Liver (tissue), 9 donors: ENCODE measurements around the gene LPCAT1. TPM values are rescaled to one million over a fixed set of nuclear protein-coding genes. Genes with fewer than 3 reads are reported as not detected.
"Not testable (repeated sequence)": the region's sequence is repeated elsewhere in the genome, so short reads cannot be mapped to it uniquely, and the experiment has no call there.

Experiments
- DNase-seq: peaks from one replicate; pipeline ENCODE4 v3.0.0-alpha.2; 2017; ENCODE audit warnings: low spot score
- H3K27ac ChIP-seq, 2 donors: one replicate each; pipeline ENCODE4 v1.7.0; 2013; ENCODE audit warnings: inconsistent platforms in 2 of 2, low read length in 2 of 2, control low read depth in 1 of 2, low read depth in 1 of 2, mild to moderate bottlenecking in 1 of 2
- H3K27me3 ChIP-seq, 4 donors: one replicate each; pipeline versions ENCODE4 v1.6.1 to v1.7.0; 2013; ENCODE audit warnings: low read length in 3 of 4, inconsistent platforms in 1 of 4, mild to moderate bottlenecking in 1 of 4, moderate library complexity in 1 of 4; ENCODE audit not compliant: control insufficient read depth in 4 of 4, insufficient read depth in 4 of 4
- H3K36me3 ChIP-seq, 4 donors: one replicate each; pipeline versions ENCODE4 v1.6.1 to v1.7.0; 2013; ENCODE audit warnings: low read length in 3 of 4, mild to moderate bottlenecking in 3 of 4, low read depth in 1 of 4, moderate library complexity in 1 of 4; ENCODE audit not compliant: control insufficient read depth in 4 of 4, insufficient read depth in 3 of 4
- H3K4me1 ChIP-seq, 4 donors: one replicate each; pipeline versions ENCODE4 v1.6.1 to v1.7.0; 2013; ENCODE audit warnings: low read length in 3 of 4, mild to moderate bottlenecking in 3 of 4, moderate library complexity in 1 of 4; ENCODE audit not compliant: control insufficient read depth in 4 of 4, insufficient read depth in 4 of 4
- H3K4me3 ChIP-seq, 3 donors: one replicate each; pipeline versions ENCODE4 v1.6.1 to v1.7.0; 2013; ENCODE audit warnings: low read length in 3 of 3, control low read depth in 1 of 3, low read depth in 1 of 3, mild to moderate bottlenecking in 1 of 3
- H3K9ac ChIP-seq, 2 donors: one replicate each; pipeline ENCODE4 v1.7.0; 2013; ENCODE audit warnings: low read length in 2 of 2, mild to moderate bottlenecking in 2 of 2, moderate library complexity in 2 of 2, control low read depth in 1 of 2, low read depth in 1 of 2
- H3K9me3 ChIP-seq, 4 donors: one replicate each; pipeline versions ENCODE4 v1.6.1 to v1.7.0; 2013; ENCODE audit warnings: low read length in 3 of 4; ENCODE audit not compliant: control insufficient read depth in 4 of 4
- EGR1 ChIP-seq, 2 donors: IDR thresholded peaks; 2 replicates each; pipeline ENCODE4 v1.6.1; 2016 to 2018; ENCODE audit warnings: antibody characterized with exemption in 2 of 2, low read depth in 2 of 2
- FOXA1 ChIP-seq: IDR thresholded peaks from 2 replicates; pipeline ENCODE4 v1.6.1; 2016; ENCODE audit warnings: antibody characterized with exemption
- FOXA2 ChIP-seq: IDR thresholded peaks from 2 replicates; pipeline ENCODE4 v1.6.1; 2016; ENCODE audit warnings: antibody characterized with exemption
- GABPA ChIP-seq, 2 donors: IDR thresholded peaks in 1 of 2; conservative IDR thresholded peaks in 1 of 2; 2 replicates each; pipeline ENCODE4 v1.6.1; 2016; ENCODE audit warnings: antibody characterized with exemption in 2 of 2, mild to moderate bottlenecking in 1 of 2, moderate library complexity in 1 of 2
- HNF4A ChIP-seq, 2 donors: conservative IDR thresholded peaks; 2 replicates each; pipeline ENCODE4 v1.6.1; 2016; ENCODE audit warnings: antibody characterized with exemption in 2 of 2, mild to moderate bottlenecking in 2 of 2
- HNF4G ChIP-seq: IDR thresholded peaks from 2 replicates; pipeline ENCODE4 v1.6.1; 2016; ENCODE audit warnings: antibody characterized with exemption
- NR2F2 ChIP-seq: IDR thresholded peaks from 2 replicates; pipeline ENCODE4 v1.6.1; 2016; ENCODE audit warnings: antibody characterized with exemption
- RAD21 ChIP-seq, 2 donors: IDR thresholded peaks; 2 replicates each; pipeline ENCODE4 v1.6.1; 2016; ENCODE audit warnings: antibody characterized with exemption in 2 of 2, mild to moderate bottlenecking in 2 of 2
- RXRA ChIP-seq, 2 donors: IDR thresholded peaks; 2 replicates each; pipeline ENCODE4 v1.6.1; 2017 to 2018; ENCODE audit warnings: antibody characterized with exemption in 2 of 2, mild to moderate bottlenecking in 1 of 2
- SP1 ChIP-seq: IDR thresholded peaks from 2 replicates; pipeline ENCODE4 v1.6.1; 2018; ENCODE audit warnings: antibody characterized with exemption, mild to moderate bottlenecking
- TAF1 ChIP-seq: conservative IDR thresholded peaks from 2 replicates; pipeline ENCODE4 v1.6.1; 2016; ENCODE audit warnings: antibody characterized with exemption, mild to moderate bottlenecking
- YY1 ChIP-seq: IDR thresholded peaks from 2 replicates; pipeline ENCODE4 v1.6.1; 2016; ENCODE audit warnings: antibody characterized with exemption, mild to moderate bottlenecking
- WGBS: extraction: QIAGEN DNeasy Blood & Tissue Kit; methylation state at CpG from one replicate; pipeline ENCODE4 v1.1.7; 2013; 5-methylcytosine and 5-hydroxymethylcytosine counted together
- polyA plus RNA-seq, 2 donors: library from polyadenylated mRNA; stranded (reverse) in 1 of 2; unstranded in 1 of 2; fragments of 200-250 nt in 1 of 2; fragments of >200 nt in 1 of 2; fragmentation: Nextera tagmentation in 1 of 2; extraction: Ambion mirVana in 1 of 2; gene quantifications; one replicate each; pipeline versions ENCODE4 v1.2.1 to v1.2.3, GENCODE V29; 2013 to 2015
- total RNA-seq, 2 donors: library from RNA; depleted of rRNA; stranded (reverse); fragments of >200 nt; gene quantifications; one replicate each; pipeline ENCODE4 v1.2.3, GENCODE V29; 2014
- TF ChIP-seq, protein P1 (sequence below): IDR thresholded peaks from 2 replicates; pipeline ENCODE4 v1.6.1; 2016; ENCODE audit warnings: antibody characterized with exemption
- TF ChIP-seq, protein P2 (sequence below): IDR thresholded peaks from 2 replicates; pipeline ENCODE4 v1.6.1; 2016; ENCODE audit warnings: antibody characterized with exemption
- TF ChIP-seq, protein P3 (sequence below): fragments of 150-350 bp; IDR thresholded peaks from 2 replicates; pipeline ENCODE4 v1.5.1; 2017; ENCODE audit warnings: improper control_type of control experiment, low read depth, low read length; ENCODE audit not compliant: missing input control
- TF ChIP-seq, protein P4 (sequence below): IDR thresholded peaks from 2 replicates; pipeline ENCODE4 v1.6.1; 2016; ENCODE audit warnings: antibody characterized with exemption
- donor health status: healthy.
- donor health status: healthy.
- donor health status: healthy.
- donor health status: healthy.
- donor health status: healthy.

The LPCAT1 gene
- total and polyA plus RNA-seq, 4 donors: 1.5 to 12.8 (median 9.9) TPM

- H3K9me3 ChIP-seq: no peaks in the 10 kb centered on the region
- H3K9ac ChIP-seq: no peak overlapping the region
- H3K27me3 ChIP-seq: no peaks in the 10 kb centered on the region
- no peaks in the 10 kb centered on the region for H3K4me1 ChIP-seq
- H3K27ac ChIP-seq: no peak overlapping the region
- no peaks in the 10 kb centered on the region for H3K36me3 ChIP-seq
- no peak overlapping the region for H3K4me3 ChIP-seq
- 82% methylated on average over 10 of the region's 10 CpGs for WGBS
- DNase-seq: no peak
- TF ChIP-seq NR2F2: no peak
These were observed 37.7 kb upstream of the LPCAT1 start for GRCh38 chr5:1561402-1561929.

DNA sequence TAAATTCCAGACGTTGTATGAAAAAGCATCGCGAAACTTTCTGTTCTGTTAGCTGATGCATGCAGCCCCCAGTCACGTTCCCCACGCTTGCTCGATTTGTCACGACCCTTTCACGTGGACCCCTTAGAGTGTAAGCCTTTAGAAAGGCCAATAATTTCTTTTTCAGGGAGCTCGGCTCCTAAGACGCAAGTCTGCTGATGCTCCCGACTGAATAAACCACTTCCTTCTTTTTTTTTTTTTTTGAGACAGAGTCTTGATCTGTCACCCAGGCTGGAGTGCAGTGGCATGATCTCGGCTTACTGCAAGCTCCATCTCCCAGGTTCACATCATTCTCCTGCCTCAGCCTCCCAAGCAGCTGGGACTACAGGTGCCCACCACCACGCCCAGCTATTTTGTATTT, 36.7 kb upstream of the LPCAT1 start:
- H3K27ac ChIP-seq, H3K4me1 ChIP-seq, H3K27me3 ChIP-seq, H3K4me3 ChIP-seq, H3K9me3 ChIP-seq, H3K36me3 ChIP-seq, DNase-seq, H3K9ac ChIP-seq: not testable (repeated sequence)
- 86% methylated on average over 13 of the region's 13 CpGs for WGBS

DNA sequence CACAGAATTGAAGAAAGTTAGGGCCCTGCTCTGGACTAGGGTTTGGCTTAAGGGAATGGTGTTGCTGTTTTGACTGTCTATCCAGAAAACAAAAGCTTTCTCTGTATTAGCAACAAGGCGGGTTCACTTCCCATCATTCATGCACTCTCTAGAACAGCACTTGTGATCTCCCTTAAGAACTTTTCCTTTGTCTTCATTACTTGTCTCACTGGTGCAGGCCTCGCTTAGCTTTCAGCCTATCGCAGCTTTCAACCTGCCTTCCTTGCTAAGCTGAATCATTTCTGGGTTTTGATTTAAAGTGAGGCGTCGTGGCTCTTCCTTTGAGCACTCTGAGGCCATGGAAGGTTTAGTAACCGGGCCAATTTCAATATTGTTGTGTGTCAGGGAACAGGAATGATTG, 35.2 kb upstream of the LPCAT1 start:
- no peaks in the 10 kb centered on the region for H3K9me3 ChIP-seq
- 82% methylated on average over 6 of the region's 6 CpGs for WGBS
- no peak for DNase-seq
- H3K9ac ChIP-seq: no peak overlapping the region
- H3K4me3 ChIP-seq: no peak overlapping the region
- no peaks in the 10 kb centered on the region for H3K36me3 ChIP-seq
- no peaks in the 10 kb centered on the region for H3K4me1 ChIP-seq
- H3K27me3 ChIP-seq: no peaks in the 10 kb centered on the region
- TF ChIP-seq HNF4A (conservative IDR thresholded peaks at IDR 0.05) (no peak), NR2F2 (no peak), SP1 (no peak), TAF1 (no peak), HNF4G (no peak), FOXA2 (no peak), FOXA1 (no peak), RXRA (IDR thresholded peaks at IDR 0.05) (no peak), EGR1 (IDR thresholded peaks at IDR 0.05; ENCODE audit: low read depth in 2 of 2) (no peak)
- TF ChIP-seq, protein P1, sequence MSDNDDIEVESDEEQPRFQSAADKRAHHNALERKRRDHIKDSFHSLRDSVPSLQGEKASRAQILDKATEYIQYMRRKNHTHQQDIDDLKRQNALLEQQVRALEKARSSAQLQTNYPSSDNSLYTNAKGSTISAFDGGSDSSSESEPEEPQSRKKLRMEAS: no peak
- TF ChIP-seq, protein P2, sequence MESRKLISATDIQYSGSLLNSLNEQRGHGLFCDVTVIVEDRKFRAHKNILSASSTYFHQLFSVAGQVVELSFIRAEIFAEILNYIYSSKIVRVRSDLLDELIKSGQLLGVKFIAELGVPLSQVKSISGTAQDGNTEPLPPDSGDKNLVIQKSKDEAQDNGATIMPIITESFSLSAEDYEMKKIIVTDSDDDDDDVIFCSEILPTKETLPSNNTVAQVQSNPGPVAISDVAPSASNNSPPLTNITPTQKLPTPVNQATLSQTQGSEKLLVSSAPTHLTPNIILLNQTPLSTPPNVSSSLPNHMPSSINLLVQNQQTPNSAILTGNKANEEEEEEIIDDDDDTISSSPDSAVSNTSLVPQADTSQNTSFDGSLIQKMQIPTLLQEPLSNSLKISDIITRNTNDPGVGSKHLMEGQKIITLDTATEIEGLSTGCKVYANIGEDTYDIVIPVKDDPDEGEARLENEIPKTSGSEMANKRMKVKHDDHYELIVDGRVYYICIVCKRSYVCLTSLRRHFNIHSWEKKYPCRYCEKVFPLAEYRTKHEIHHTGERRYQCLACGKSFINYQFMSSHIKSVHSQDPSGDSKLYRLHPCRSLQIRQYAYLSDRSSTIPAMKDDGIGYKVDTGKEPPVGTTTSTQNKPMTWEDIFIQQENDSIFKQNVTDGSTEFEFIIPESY: no peak
- H3K27ac ChIP-seq: no peak overlapping the region

DNA sequence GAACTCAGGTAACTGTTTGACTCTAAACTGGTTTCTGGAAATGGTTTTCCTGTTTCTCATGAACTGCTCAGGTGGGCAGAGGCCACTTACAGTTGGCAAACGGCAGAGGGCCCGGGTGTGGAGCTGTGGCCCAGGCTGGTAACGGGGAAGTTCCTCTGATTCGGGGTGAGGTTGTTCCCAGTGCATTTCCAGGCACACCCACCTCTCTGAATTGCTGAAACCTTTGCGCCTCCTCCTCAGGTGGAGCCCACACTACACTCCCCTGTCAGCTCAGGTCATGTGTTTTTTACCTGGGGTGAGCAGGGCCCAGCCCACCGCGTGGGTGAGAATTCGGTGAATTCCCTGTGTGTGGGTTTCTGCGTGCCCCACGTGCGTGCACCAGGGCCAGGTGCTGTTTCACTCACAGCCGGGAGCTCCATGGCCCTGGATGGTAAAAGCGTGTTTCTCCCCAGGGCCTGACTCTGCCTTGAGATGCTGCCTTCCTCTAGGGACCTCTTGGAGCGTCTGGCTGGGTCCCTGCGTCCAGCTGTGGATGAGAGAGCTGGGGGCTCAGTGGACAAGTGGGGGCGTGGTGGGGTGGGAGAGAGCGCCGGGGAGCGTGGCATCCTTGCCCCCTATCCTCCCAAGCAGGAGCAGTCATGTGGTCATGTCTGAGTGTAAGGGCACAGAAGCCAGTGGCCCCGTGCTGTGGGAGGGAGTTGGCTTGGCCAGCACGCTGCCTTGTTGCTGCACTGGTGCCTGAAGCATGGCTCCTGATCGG, 33.5 kb upstream of the LPCAT1 start:
- Histone ChIP-seq H3K36me3 (no peaks in the 10 kb centered on the region), H3K9ac (no peak overlapping the region), H3K27ac (no peak overlapping the region), H3K9me3 (no peaks in the 10 kb centered on the region), H3K27me3 (no peaks in the 10 kb centered on the region), H3K4me3 (no peak overlapping the region), H3K4me1 (no peaks in the 10 kb centered on the region)
- DNase-seq: no peak
- 87% methylated on average over 22 of the region's 22 CpGs for WGBS
- TF ChIP-seq, protein P2: no peak
- TF ChIP-seq FOXA2 (no peak), FOXA1 (no peak), SP1 (no peak), HNF4G (no peak), YY1 (no peak), RAD21 (IDR thresholded peaks at IDR 0.05) (no peak), GABPA (IDR thresholded peaks at IDR 0.05 in 1 of 2, conservative IDR thresholded peaks at IDR 0.05 in 1 of 2) (no peak), HNF4A (conservative IDR thresholded peaks at IDR 0.05) (no peak), NR2F2 (no peak)
- TF ChIP-seq, protein P3, sequence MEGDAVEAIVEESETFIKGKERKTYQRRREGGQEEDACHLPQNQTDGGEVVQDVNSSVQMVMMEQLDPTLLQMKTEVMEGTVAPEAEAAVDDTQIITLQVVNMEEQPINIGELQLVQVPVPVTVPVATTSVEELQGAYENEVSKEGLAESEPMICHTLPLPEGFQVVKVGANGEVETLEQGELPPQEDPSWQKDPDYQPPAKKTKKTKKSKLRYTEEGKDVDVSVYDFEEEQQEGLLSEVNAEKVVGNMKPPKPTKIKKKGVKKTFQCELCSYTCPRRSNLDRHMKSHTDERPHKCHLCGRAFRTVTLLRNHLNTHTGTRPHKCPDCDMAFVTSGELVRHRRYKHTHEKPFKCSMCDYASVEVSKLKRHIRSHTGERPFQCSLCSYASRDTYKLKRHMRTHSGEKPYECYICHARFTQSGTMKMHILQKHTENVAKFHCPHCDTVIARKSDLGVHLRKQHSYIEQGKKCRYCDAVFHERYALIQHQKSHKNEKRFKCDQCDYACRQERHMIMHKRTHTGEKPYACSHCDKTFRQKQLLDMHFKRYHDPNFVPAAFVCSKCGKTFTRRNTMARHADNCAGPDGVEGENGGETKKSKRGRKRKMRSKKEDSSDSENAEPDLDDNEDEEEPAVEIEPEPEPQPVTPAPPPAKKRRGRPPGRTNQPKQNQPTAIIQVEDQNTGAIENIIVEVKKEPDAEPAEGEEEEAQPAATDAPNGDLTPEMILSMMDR: no peak
- TF ChIP-seq, protein P1: no peak
- TF ChIP-seq, protein P4, sequence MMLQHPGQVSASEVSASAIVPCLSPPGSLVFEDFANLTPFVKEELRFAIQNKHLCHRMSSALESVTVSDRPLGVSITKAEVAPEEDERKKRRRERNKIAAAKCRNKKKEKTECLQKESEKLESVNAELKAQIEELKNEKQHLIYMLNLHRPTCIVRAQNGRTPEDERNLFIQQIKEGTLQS: no peak
